ENCODE results near the gene VPS13C.
"Not testable (repeated sequence)": the region's sequence is repeated elsewhere in the genome, so short reads cannot be mapped to it uniquely, and the experiment has no call there.

The VPS13C gene

GRCh38 chr15:62050115-62050514 is 10.1 kb downstream of the VPS13C start:
- in situ Hi-C loops (cut with MboI; ENCODE audit: low sequenced_read_pairs, unreplicated experiment): no loop called here
- DNase-seq (ENCODE audit: low spot score): no peak
- TF ChIP-seq CTCF (IDR thresholded peaks at IDR 0.05; ENCODE audit: borderline replicate concordance, control extremely low read depth, extremely low read depth, insufficient read depth, missing control alignments): no peak

- in situ Hi-C loops (cut with MboI; ENCODE audit: low sequenced_read_pairs, unreplicated experiment); DNase-seq (ENCODE audit: low spot score): not testable (repeated sequence)
Observed at GRCh38 chr15:62048254-62048653, 12.0 kb downstream of the VPS13C start.

GRCh38 chr15:62047282-62047827 is 12.9 kb downstream of the VPS13C start:
- TF ChIP-seq CTCF (IDR thresholded peaks at IDR 0.05; ENCODE audit: borderline replicate concordance, control extremely low read depth, extremely low read depth, insufficient read depth, missing control alignments): no peak
- in situ Hi-C loops (cut with MboI; ENCODE audit: low sequenced_read_pairs, unreplicated experiment): no loop called here
- DNase-seq (ENCODE audit: low spot score): no peak

- TF ChIP-seq CTCF (IDR thresholded peaks at IDR 0.05; ENCODE audit: borderline replicate concordance, control extremely low read depth, extremely low read depth, insufficient read depth, missing control alignments): no peak
- in situ Hi-C loops (cut with MboI; ENCODE audit: low sequenced_read_pairs, unreplicated experiment): no loop called here
- peak; percentile 26 for DNase-seq (ENCODE audit: low spot score)
Observed at GRCh38 chr15:62046078-62046743, 14.0 kb downstream of the VPS13C start.

GRCh38 chr15:62035256-62035924 is 24.9 kb downstream of the VPS13C start:
- TF ChIP-seq CTCF (IDR thresholded peaks at IDR 0.05; ENCODE audit: borderline replicate concordance, control extremely low read depth, extremely low read depth, insufficient read depth, missing control alignments): no peak
- no peak for DNase-seq (ENCODE audit: low spot score)
- in situ Hi-C loops (cut with MboI; ENCODE audit: low sequenced_read_pairs, unreplicated experiment): no loop called here

GRCh38 chr15:62027916-62028315 is 32.3 kb downstream of the VPS13C start:
- DNase-seq (ENCODE audit: low spot score): no peak
- TF ChIP-seq CTCF (IDR thresholded peaks at IDR 0.05; ENCODE audit: borderline replicate concordance, control extremely low read depth, extremely low read depth, insufficient read depth, missing control alignments): no peak
- in situ Hi-C loops (cut with MboI; ENCODE audit: low sequenced_read_pairs, unreplicated experiment): no loop called here

- in situ Hi-C loops (cut with MboI; ENCODE audit: low sequenced_read_pairs, unreplicated experiment): no loop called here
- DNase-seq (ENCODE audit: low spot score): no peak
- no peak for TF ChIP-seq CTCF (IDR thresholded peaks at IDR 0.05; ENCODE audit: borderline replicate concordance, control extremely low read depth, extremely low read depth, insufficient read depth, missing control alignments)
Observed at GRCh38 chr15:62027263-62027565, 33.0 kb downstream of the VPS13C start.
